GM23248 (cell line): ENCODE measurements around the gene CSMD2. TPM values are rescaled to one million over a fixed set of nuclear protein-coding genes. Genes with fewer than 3 reads are reported as not detected.

ENCODE experiments used
- DNase-seq: peaks from one replicate; pipeline ENCODE4 v3.0.0-alpha.2; 2015
- H2AFZ ChIP-seq: fragments of 200-600 bp; sonication (generic); 2 replicates; pipeline ENCODE4 v1.6.1; 2016; ENCODE audit warnings: antibody characterized with exemption
- H3F3A ChIP-seq: fragments of 200-600 bp; sonication (generic); 2 replicates; pipeline ENCODE4 v1.6.1; 2016; ENCODE audit warnings: mild to moderate bottlenecking, antibody characterized with exemption, mixed run types; ENCODE audit not compliant: insufficient read depth
- H3K27ac ChIP-seq: fragments of 200-600 bp; sonication (generic); 2 replicates; pipeline ENCODE4 v1.5.1; 2016; ENCODE audit warnings: mild to moderate bottlenecking
- H3K27me3 ChIP-seq: fragments of 200-600 bp; sonication (generic); replicated peaks from 2 replicates; pipeline ENCODE4 v1.6.1; 2016; ENCODE audit warnings: mild to moderate bottlenecking; ENCODE audit not compliant: insufficient read depth
- H3K36me3 ChIP-seq: fragments of 200-600 bp; sonication (generic); 2 replicates; pipeline ENCODE4 v1.6.1; 2016; ENCODE audit warnings: low read depth, mild to moderate bottlenecking
- H3K4me1 ChIP-seq: fragments of 200-600 bp; sonication (generic); 2 replicates; pipeline ENCODE4 v1.6.1; 2016; ENCODE audit warnings: mild to moderate bottlenecking; ENCODE audit not compliant: insufficient read depth
- H3K4me2 ChIP-seq: fragments of 200-600 bp; sonication (generic); one replicate; pipeline ENCODE4 v1.6.1; 2016; ENCODE audit warnings: mild to moderate bottlenecking; ENCODE audit not compliant: unreplicated experiment
- H3K4me3 ChIP-seq: fragments of 200-600 bp; sonication (generic); 2 replicates; pipeline ENCODE4 v1.5.1; 2016; ENCODE audit warnings: mild to moderate bottlenecking
- H3K79me2 ChIP-seq: fragments of 200-600 bp; sonication (generic); 2 replicates; pipeline ENCODE4 v1.6.1; 2016; ENCODE audit warnings: mild to moderate bottlenecking; ENCODE audit not compliant: insufficient read depth
- H3K9ac ChIP-seq: fragments of 200-600 bp; sonication (generic); 2 replicates; pipeline ENCODE4 v1.6.1; 2016; ENCODE audit warnings: mild to moderate bottlenecking
- H3K9me2 ChIP-seq: fragments of 200-600 bp; sonication (generic); 2 replicates; pipeline ENCODE4 v1.6.1; 2016; ENCODE audit warnings: mixed run types, mild to moderate bottlenecking, moderate library complexity; ENCODE audit not compliant: insufficient read depth
- H3K9me3 ChIP-seq: fragments of 200-600 bp; sonication (generic); one replicate; pipeline ENCODE4 v1.6.1; 2017; ENCODE audit warnings: low read depth
- H4K20me1 ChIP-seq: fragments of 200-600 bp; sonication (generic); 2 replicates; pipeline ENCODE4 v1.6.0; 2016; ENCODE audit not compliant: insufficient read depth
- EZH2 ChIP-seq: fragments of 200-600 bp; sonication (generic); IDR thresholded peaks from 2 replicates; pipeline ENCODE4 v1.6.1; 2018; ENCODE audit warnings: antibody characterized with exemption, mild to moderate bottlenecking; ENCODE audit not compliant: insufficient read depth, poor library complexity, severe bottlenecking
- EZH2phosphoT487 ChIP-seq: fragments of 200-600 bp; sonication (generic); IDR thresholded peaks from 2 replicates; pipeline ENCODE4 v1.6.1; 2018; ENCODE audit warnings: antibody characterized with exemption, moderate library complexity, mild to moderate bottlenecking, low read depth; ENCODE audit not compliant: insufficient read depth
- WGBS, 2 experiments: methylation state at CpG; one replicate each; pipeline ENCODE4 v1.1.6; 2015 to 2017; ENCODE audit warnings: low lambda C conversion rate in 2 of 2, low coverage in 1 of 2; ENCODE audit errors: missing lambda C conversion rate in 2 of 2; 5-methylcytosine and 5-hydroxymethylcytosine counted together
- in situ Hi-C: fragments of 300-500 bp; cut with MboI; formaldehyde crosslinking; loops from 2 replicates; pipeline ENCODE4 v1.15.0; 2020
- polyA plus RNA-seq: library from polyadenylated mRNA; unstranded; fragments of >200 nt; fragmentation: Nextera tagmentation; extraction: Ambion mirVana; gene quantifications from 2 replicates; pipeline ENCODE4 v1.2.1, GENCODE V29; 2016
- total RNA-seq: library from RNA; depleted of rRNA; stranded (reverse); fragments of >200 nt; shearing (Covaris generic); gene quantifications from 2 replicates; pipeline ENCODE4 v1.2.3, GENCODE V29; 2014

CSMD2 gene
- total and polyA plus RNA-seq, 2 experiments from 2014 or later: 4.5 to 7.1 TPM

- peak; percentile 93 for DNase-seq
- peaks cover 34% of the 10 kb centered on the region for H3K4me1 ChIP-seq
- no peaks in the 10 kb centered on the region for H3K27me3 ChIP-seq
These were observed 401.6 kb downstream of the CSMD2 start for GRCh38 chr1:33763406-33763805.

DNA sequence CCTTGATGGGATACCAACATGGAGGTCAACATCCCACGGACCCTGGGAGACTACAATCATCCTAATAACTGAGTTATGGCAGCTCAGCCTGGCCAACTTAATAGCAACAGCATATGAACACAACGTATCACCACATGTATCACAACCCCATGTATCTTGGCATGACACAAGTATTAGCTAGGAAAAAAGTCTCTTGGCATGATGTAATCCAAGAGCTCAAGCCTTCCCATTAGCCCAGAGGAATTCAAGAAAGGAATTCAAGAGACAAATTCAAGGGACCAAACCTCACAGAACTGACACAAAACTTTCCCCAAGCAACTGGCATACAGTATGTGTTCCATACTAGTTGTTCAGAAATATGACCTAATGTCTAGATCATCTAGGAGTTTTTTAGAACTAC is 402.1 kb downstream of the CSMD2 start:
- Histone ChIP-seq H3K4me2 (peak overlapping the region; percentile 38), H3K4me3 (no peak overlapping the region), H3F3A (peaks cover 54% of the 10 kb centered on the region), H3K36me3 (no peaks in the 10 kb centered on the region), H4K20me1 (no peaks in the 10 kb centered on the region), H3K9me3 (no peaks in the 10 kb centered on the region), H3K79me2 (no peaks in the 10 kb centered on the region), H3K27me3 (no peaks in the 10 kb centered on the region), H3K9me2 (no peaks in the 10 kb centered on the region), H2AFZ (no peak overlapping the region), H3K9ac (no peak overlapping the region), H3K4me1 (peaks cover 38% of the 10 kb centered on the region), H3K27ac (peak overlapping the region; percentile 72)
- DNase-seq: peak; percentile 73
- TF ChIP-seq EZH2 (no peak), EZH2phosphoT487 (no peak)
- in situ Hi-C loops: no loop called here
- WGBS, 2 experiments: 50 to 53% methylated on average over 2 of the region's 2 CpGs

More at GRCh38 chr1:33763406-33763805, 401.6 kb downstream of the CSMD2 start:
- H3K79me2 ChIP-seq: no peaks in the 10 kb centered on the region
- H3K9me2 ChIP-seq: no peaks in the 10 kb centered on the region
- no peak for TF ChIP-seq EZH2
- no peak for TF ChIP-seq EZH2phosphoT487
- in situ Hi-C loops: no loop called here
- no peaks in the 10 kb centered on the region for H3K36me3 ChIP-seq
- H3F3A ChIP-seq: peaks cover 50% of the 10 kb centered on the region
- H3K9me3 ChIP-seq: no peaks in the 10 kb centered on the region
- H3K27ac ChIP-seq: peak overlapping the region; percentile 72
- H4K20me1 ChIP-seq: no peaks in the 10 kb centered on the region
- H3K9ac ChIP-seq: no peak overlapping the region
- H2AFZ ChIP-seq: no peak overlapping the region
- WGBS, 2 experiments: 15 to 16% methylated on average over 3 of the region's 3 CpGs
- no peak overlapping the region for H3K4me3 ChIP-seq
- peak overlapping the region; percentile 46 for H3K4me2 ChIP-seq

GRCh38 chr1:33762109-33762830 is 402.8 kb downstream of the CSMD2 start:
- DNase-seq: peak; percentile 73
- in situ Hi-C loops: no loop called here
- Histone ChIP-seq H3K79me2 (no peaks in the 10 kb centered on the region), H3K36me3 (no peaks in the 10 kb centered on the region), H2AFZ (no peak overlapping the region), H3K9me2 (no peaks in the 10 kb centered on the region), H3K4me2 (peak overlapping the region; percentile 38), H3F3A (peaks cover 56% of the 10 kb centered on the region), H3K4me1 (peaks cover 38% of the 10 kb centered on the region), H3K27ac (peak overlapping the region; percentile 72), H3K27me3 (no peaks in the 10 kb centered on the region), H3K4me3 (no peak overlapping the region), H4K20me1 (no peaks in the 10 kb centered on the region), H3K9ac (no peak overlapping the region), H3K9me3 (no peaks in the 10 kb centered on the region)
- TF ChIP-seq EZH2phosphoT487: no peak
- no peak for TF ChIP-seq EZH2
- 4 to 15% methylated on average over 1 of the region's 1 CpG for WGBS, 2 experiments

GRCh38 chr1:33758698-33759097 is 406.3 kb downstream of the CSMD2 start:
- 4 to 9% methylated on average over 5 of the region's 5 CpGs for WGBS, 2 experiments
- H3K9me2 ChIP-seq: no peaks in the 10 kb centered on the region
- H3K4me3 ChIP-seq: no peak overlapping the region
- H3K27me3 ChIP-seq: no peaks in the 10 kb centered on the region
- no peak overlapping the region for H3K9ac ChIP-seq
- H4K20me1 ChIP-seq: no peaks in the 10 kb centered on the region
- in situ Hi-C loops: no loop called here
- H2AFZ ChIP-seq: no peak overlapping the region
- no peaks in the 10 kb centered on the region for H3K36me3 ChIP-seq
- H3K4me1 ChIP-seq: peaks cover 34% of the 10 kb centered on the region
- DNase-seq: peak; percentile 93
- H3K4me2 ChIP-seq: no peak overlapping the region
- H3K79me2 ChIP-seq: no peaks in the 10 kb centered on the region
- H3K9me3 ChIP-seq: no peaks in the 10 kb centered on the region
- TF ChIP-seq EZH2 (no peak), EZH2phosphoT487 (no peak)
- H3F3A ChIP-seq: peaks cover 41% of the 10 kb centered on the region
- no peak overlapping the region for H3K27ac ChIP-seq
